ENCODE results near the gene EML2.
"Not testable (repeated sequence)": the region's sequence is repeated elsewhere in the genome, so short reads cannot be mapped to it uniquely, and the experiment has no call there.

EML2 gene

GRCh38 chr19:45615795-45616703 is 23.1 kb downstream of the EML2 start:
- DNase-seq (ENCODE audit: low spot score), result peak; percentile 87

GRCh38 chr19:45615056-45615455 is 24.1 kb downstream of the EML2 start:
- not testable (repeated sequence) for DNase-seq (ENCODE audit: low spot score)

- DNase-seq (ENCODE audit: low spot score), result peak; percentile 90
Measured at GRCh38 chr19:45613926-45614725, 25.1 kb downstream of the EML2 start.

GRCh38 chr19:45608948-45609347 is 30.2 kb downstream of the EML2 start:
- no peak for DNase-seq (ENCODE audit: low spot score)

- DNase-seq (ENCODE audit: low spot score), result peak; percentile 82
Measured at GRCh38 chr19:45607071-45608029, 31.8 kb downstream of the EML2 start.

GRCh38 chr19:45601524-45602374 is 37.4 kb downstream of the EML2 start, which contains the start of gene GPR4:
Gene GPR4 (minus strand): TSS chr19:45602212. CDS start chr19:45591866, 10,346 bp downstream.
- DNase-seq (ENCODE audit: low spot score), result no peak

- no peak for DNase-seq (ENCODE audit: low spot score)
Measured at GRCh38 chr19:45601115-45601514, 38.1 kb downstream of the EML2 start.

- no peak for DNase-seq (ENCODE audit: low spot score)
Measured at GRCh38 chr19:45600340-45600885, 38.8 kb downstream of the EML2 start.

- DNase-seq (ENCODE audit: low spot score), result no peak
Measured at GRCh38 chr19:45599286-45599685, 39.9 kb downstream of the EML2 start.

GRCh38 chr19:45598267-45599001 is 40.8 kb downstream of the EML2 start:
- DNase-seq (ENCODE audit: low spot score), result peak; percentile 17

GRCh38 chr19:45597425-45598111 is 41.6 kb downstream of the EML2 start:
- no peak for DNase-seq (ENCODE audit: low spot score)

- DNase-seq (ENCODE audit: low spot score), result peak; percentile 17
Measured at GRCh38 chr19:45595814-45596213, 43.4 kb downstream of the EML2 start.

GRCh38 chr19:45593520-45593919 is 45.7 kb downstream of the EML2 start:
- DNase-seq (ENCODE audit: low spot score), result no peak

GRCh38 chr19:45592366-45592765 is 46.8 kb downstream of the EML2 start:
- no peak for DNase-seq (ENCODE audit: low spot score)

- DNase-seq (ENCODE audit: low spot score), result no peak
Measured at GRCh38 chr19:45591638-45592005, 47.6 kb downstream of the EML2 start.

GRCh38 chr19:45591004-45591637 is 48.1 kb downstream of the EML2 start:
- DNase-seq (ENCODE audit: low spot score), result peak; percentile 46

GRCh38 chr19:45590300-45591003 is 48.7 kb downstream of the EML2 start:
- DNase-seq (ENCODE audit: low spot score), result no peak

GRCh38 chr19:45589768-45590167 is 49.4 kb downstream of the EML2 start:
- DNase-seq (ENCODE audit: low spot score), result no peak
